GM19351 (cell line): ENCODE measurements around the gene GALNT2.

Experiments used
- ATAC-seq: cut with Tn5 transposase; IDR thresholded peaks from one replicate; pipeline ENCODE4 v1.9.1; 2021; ENCODE audit warnings: mild to moderate bottlenecking, moderate library complexity; ENCODE audit not compliant: unreplicated experiment

Gene GALNT2

GRCh38 chr1:230174471-230175162, 107.6 kb downstream of the GALNT2 start:
- ATAC-seq, result no peak

GRCh38 chr1:230175163-230175747, 108.2 kb downstream of the GALNT2 start:
- no peak for ATAC-seq

- ATAC-seq, result no peak
Measured at GRCh38 chr1:230175839-230176238, 108.8 kb downstream of the GALNT2 start.

GRCh38 chr1:230176326-230176725, 109.3 kb downstream of the GALNT2 start:
- no peak for ATAC-seq

- ATAC-seq, result no peak
Measured at GRCh38 chr1:230176871-230177411, 109.9 kb downstream of the GALNT2 start.

GRCh38 chr1:230179249-230179648, 112.2 kb downstream of the GALNT2 start:
- ATAC-seq, result no peak

- no peak for ATAC-seq
Measured at GRCh38 chr1:230185076-230186001, 118.3 kb downstream of the GALNT2 start.

- ATAC-seq, result no peak
Measured at GRCh38 chr1:230186003-230186863, 119.2 kb downstream of the GALNT2 start.

- no peak for ATAC-seq
Measured at GRCh38 chr1:230186874-230187273, 119.8 kb downstream of the GALNT2 start.

GRCh38 chr1:230187290-230187689, 120.3 kb downstream of the GALNT2 start:
- ATAC-seq, result no peak

GRCh38 chr1:230188826-230189225, 121.8 kb downstream of the GALNT2 start:
- ATAC-seq, result no peak

- ATAC-seq, result no peak
Measured at GRCh38 chr1:230189341-230189740, 122.3 kb downstream of the GALNT2 start.

- ATAC-seq, result no peak
Measured at GRCh38 chr1:230189824-230190223, 122.8 kb downstream of the GALNT2 start.

GRCh38 chr1:230191079-230191804, 124.2 kb downstream of the GALNT2 start:
- no peak for ATAC-seq

GRCh38 chr1:230191855-230192254, 124.8 kb downstream of the GALNT2 start:
- no peak for ATAC-seq

- no peak for ATAC-seq
Measured at GRCh38 chr1:230194525-230194924, 127.5 kb downstream of the GALNT2 start.

GRCh38 chr1:230195199-230195598, 128.2 kb downstream of the GALNT2 start:
- no peak for ATAC-seq

GRCh38 chr1:230196077-230196476, 129.0 kb downstream of the GALNT2 start:
- no peak for ATAC-seq

- ATAC-seq, result no peak
Measured at GRCh38 chr1:230197644-230198567, 130.9 kb downstream of the GALNT2 start.
